Choroid plexus epithelial cell (primary cell): ENCODE data around the gene CENPQ.

Source experiments
- DNase-seq: peaks from one replicate; pipeline ENCODE4 v3.0.0-alpha.2; 2010; ENCODE audit warnings: low read depth
- H3K4me3 ChIP-seq: 2 replicates; pipeline ENCODE4 v1.5.1; 2011; ENCODE audit warnings: low read depth, mild to moderate bottlenecking, control low read depth, low read length, moderate library complexity
- TF ChIP-seq, protein P1 (sequence below): conservative IDR thresholded peaks from 2 replicates; pipeline ENCODE4 v1.5.1; 2011; ENCODE audit warnings: low read depth, mild to moderate bottlenecking, control low read depth, inconsistent platforms, low read length, moderate library complexity

CENPQ gene

DNA sequence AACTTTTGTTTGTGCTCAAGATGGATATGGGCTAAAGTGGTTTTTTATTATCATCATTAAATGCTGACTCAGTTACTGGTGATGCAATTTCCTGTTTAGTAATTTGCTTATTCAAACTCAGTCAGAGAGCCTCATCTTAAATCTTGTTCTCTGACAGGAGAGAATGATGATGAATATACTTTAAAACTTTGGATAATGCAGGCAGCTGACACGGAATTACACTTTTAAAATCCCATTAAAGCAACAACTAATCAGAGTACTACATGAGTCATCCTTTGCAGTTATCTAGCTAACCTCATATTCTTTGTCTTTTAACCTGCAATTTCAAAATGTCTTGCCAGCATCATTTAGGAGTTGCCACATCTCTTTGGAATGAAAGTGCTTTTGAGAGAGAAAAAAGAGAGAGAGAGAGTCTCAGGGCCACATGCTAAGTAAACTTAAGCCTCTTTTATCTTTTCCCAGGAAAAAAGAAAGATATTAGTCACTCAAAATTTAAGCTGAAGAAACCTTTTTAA is 78.1 kb downstream of the CENPQ start:
- DNase-seq = peak; percentile 88
- H3K4me3 ChIP-seq = no peak overlapping the region
- TF ChIP-seq, protein P1, sequence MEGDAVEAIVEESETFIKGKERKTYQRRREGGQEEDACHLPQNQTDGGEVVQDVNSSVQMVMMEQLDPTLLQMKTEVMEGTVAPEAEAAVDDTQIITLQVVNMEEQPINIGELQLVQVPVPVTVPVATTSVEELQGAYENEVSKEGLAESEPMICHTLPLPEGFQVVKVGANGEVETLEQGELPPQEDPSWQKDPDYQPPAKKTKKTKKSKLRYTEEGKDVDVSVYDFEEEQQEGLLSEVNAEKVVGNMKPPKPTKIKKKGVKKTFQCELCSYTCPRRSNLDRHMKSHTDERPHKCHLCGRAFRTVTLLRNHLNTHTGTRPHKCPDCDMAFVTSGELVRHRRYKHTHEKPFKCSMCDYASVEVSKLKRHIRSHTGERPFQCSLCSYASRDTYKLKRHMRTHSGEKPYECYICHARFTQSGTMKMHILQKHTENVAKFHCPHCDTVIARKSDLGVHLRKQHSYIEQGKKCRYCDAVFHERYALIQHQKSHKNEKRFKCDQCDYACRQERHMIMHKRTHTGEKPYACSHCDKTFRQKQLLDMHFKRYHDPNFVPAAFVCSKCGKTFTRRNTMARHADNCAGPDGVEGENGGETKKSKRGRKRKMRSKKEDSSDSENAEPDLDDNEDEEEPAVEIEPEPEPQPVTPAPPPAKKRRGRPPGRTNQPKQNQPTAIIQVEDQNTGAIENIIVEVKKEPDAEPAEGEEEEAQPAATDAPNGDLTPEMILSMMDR = no peak

DNA sequence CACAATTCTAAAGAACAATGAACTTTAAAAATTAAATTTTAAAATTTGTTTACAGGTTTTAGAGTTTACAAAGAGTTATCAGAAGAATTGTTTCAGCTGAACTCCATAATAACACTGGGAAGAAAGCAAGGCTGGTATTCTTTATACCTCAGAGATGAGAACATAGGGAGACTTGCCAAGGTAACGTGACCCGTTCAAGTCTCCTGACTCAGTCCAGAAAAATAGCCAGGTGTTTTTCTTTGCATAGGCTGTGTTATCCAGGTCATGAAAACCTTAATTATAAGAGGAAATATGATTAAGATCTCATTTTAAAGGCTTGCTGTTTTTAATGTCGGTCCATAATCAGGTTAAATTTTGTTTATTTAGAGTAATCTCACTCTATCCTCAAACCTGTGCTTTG is 78.8 kb downstream of the CENPQ start:
- H3K4me3 ChIP-seq = no peak overlapping the region
- DNase-seq = peak; percentile 51
- TF ChIP-seq, protein P1 = no peak
